Measurements from ENCODE around the gene FAM114A1.

DNA sequence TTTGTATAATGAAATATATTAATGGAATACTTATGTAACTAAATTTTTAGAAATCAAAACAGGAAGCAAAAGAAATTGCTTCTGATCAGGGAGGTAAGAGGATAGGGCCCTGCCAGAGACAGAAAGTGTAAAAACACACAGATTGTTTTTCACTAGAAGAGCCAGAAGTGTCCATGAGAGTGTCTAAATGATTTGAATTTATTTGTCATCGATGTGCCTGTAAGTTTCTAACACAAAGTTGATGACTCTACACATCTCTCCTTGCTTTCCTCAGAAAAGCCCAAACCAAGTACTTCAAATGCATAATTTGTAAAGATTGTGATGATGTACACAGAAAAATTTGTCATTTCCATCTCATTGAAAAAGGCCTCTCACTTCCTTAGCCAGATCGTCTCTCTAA is 84.0 kb downstream of the FAM114A1 start:
- TF ChIP-seq, protein P1, sequence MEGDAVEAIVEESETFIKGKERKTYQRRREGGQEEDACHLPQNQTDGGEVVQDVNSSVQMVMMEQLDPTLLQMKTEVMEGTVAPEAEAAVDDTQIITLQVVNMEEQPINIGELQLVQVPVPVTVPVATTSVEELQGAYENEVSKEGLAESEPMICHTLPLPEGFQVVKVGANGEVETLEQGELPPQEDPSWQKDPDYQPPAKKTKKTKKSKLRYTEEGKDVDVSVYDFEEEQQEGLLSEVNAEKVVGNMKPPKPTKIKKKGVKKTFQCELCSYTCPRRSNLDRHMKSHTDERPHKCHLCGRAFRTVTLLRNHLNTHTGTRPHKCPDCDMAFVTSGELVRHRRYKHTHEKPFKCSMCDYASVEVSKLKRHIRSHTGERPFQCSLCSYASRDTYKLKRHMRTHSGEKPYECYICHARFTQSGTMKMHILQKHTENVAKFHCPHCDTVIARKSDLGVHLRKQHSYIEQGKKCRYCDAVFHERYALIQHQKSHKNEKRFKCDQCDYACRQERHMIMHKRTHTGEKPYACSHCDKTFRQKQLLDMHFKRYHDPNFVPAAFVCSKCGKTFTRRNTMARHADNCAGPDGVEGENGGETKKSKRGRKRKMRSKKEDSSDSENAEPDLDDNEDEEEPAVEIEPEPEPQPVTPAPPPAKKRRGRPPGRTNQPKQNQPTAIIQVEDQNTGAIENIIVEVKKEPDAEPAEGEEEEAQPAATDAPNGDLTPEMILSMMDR (IDR thresholded peaks at IDR 0.05; ENCODE audit: control extremely low read depth in 1 of 3, insufficient read depth in 1 of 3, low read depth in 1 of 3, low read length in 3 of 3) = no peak
- no peak for TF ChIP-seq CHD2 (IDR thresholded peaks at IDR 0.05; ENCODE audit: low read length)
- no peak for TF ChIP-seq POLR2A (IDR thresholded peaks at IDR 0.05; ENCODE audit: control extremely low read depth in 1 of 2, low read depth in 2 of 2, low read length in 2 of 2)
- no peak for TF ChIP-seq POLR2AphosphoS5 (IDR thresholded peaks at IDR 0.05; ENCODE audit: low read depth, low read length)
- TF ChIP-seq CREB1 (IDR thresholded peaks at IDR 0.05) = no peak
- no peak for TF ChIP-seq JUN (IDR thresholded peaks at IDR 0.05; ENCODE audit: low read depth, low read length)
- TF ChIP-seq USF2 (IDR thresholded peaks at IDR 0.05; ENCODE audit: low read length) = no peak
- no peak for TF ChIP-seq SUZ12 (IDR thresholded peaks at IDR 0.05; ENCODE audit: low read length)
- no peak for TF ChIP-seq ZNF274 (IDR thresholded peaks at IDR 0.05; ENCODE audit: borderline replicate concordance, extremely low read depth, low read length)
- TF ChIP-seq SIN3A (conservative IDR thresholded peaks at IDR 0.05 in 1 of 2, IDR thresholded peaks at IDR 0.05 in 1 of 2; ENCODE audit: low read depth in 1 of 2, low read length in 2 of 2) = no peak
- TF ChIP-seq EP300 (IDR thresholded peaks at IDR 0.05; ENCODE audit: borderline replicate concordance in 1 of 2, low read depth in 2 of 2, low read length in 2 of 2) = no peak
- TF ChIP-seq BRCA1 (IDR thresholded peaks at IDR 0.05; ENCODE audit: low read depth, low read length) = no peak
- no peak for TF ChIP-seq EZH2 (IDR thresholded peaks at IDR 0.05; ENCODE audit: low read depth, low read length, severe bottlenecking)

All from H1 (cell line).